Immature natural killer cell (primary cell): ENCODE results near the gene FOXF1. TPM values are rescaled to one million over a fixed set of nuclear protein-coding genes. Genes with fewer than 3 reads are reported as not detected.
A peak's percentile ranks its signal among the peaks of the same experiment; 100 is the strongest.

ENCODE experiments used
- DNase-seq, 3 donors: peaks; one replicate each; pipeline ENCODE4 v3.0.0; 2022; ENCODE audit warnings: mixed read lengths in 1 of 3
- H3K27ac Mint-ChIP-seq, 6 donors: one replicate each; pipeline ENCODE4 v1.8.0; 2020; ENCODE audit warnings: mixed read lengths in 6 of 6, mild to moderate bottlenecking in 5 of 6, inconsistent platforms in 4 of 6, moderate library complexity in 3 of 6
- H3K27me3 Mint-ChIP-seq, 3 donors: one replicate each; pipeline ENCODE4 v1.8.0; 2020 to 2021; ENCODE audit warnings: low read depth in 3 of 3, mild to moderate bottlenecking in 3 of 3, mixed read lengths in 3 of 3, moderate library complexity in 3 of 3, inconsistent platforms in 1 of 3
- H3K36me3 Mint-ChIP-seq, 3 donors: one replicate each; pipeline ENCODE4 v1.8.0; 2020; ENCODE audit warnings: mixed read lengths in 3 of 3, inconsistent platforms in 2 of 3, mild to moderate bottlenecking in 2 of 3
- H3K4me1 Mint-ChIP-seq, 2 donors: one replicate each; pipeline ENCODE4 v1.8.0; 2020; ENCODE audit warnings: inconsistent platforms in 2 of 2, mild to moderate bottlenecking in 2 of 2, mixed read lengths in 2 of 2, moderate library complexity in 1 of 2
- H3K4me3 Mint-ChIP-seq, 5 donors: one replicate each; pipeline ENCODE4 v1.8.0; 2020; ENCODE audit warnings: mild to moderate bottlenecking in 5 of 5, mixed read lengths in 5 of 5, inconsistent platforms in 3 of 5, moderate library complexity in 3 of 5
- H3K9me3 Mint-ChIP-seq, 6 donors: one replicate each; pipeline ENCODE4 v1.8.0; 2020; ENCODE audit warnings: mild to moderate bottlenecking in 6 of 6, mixed read lengths in 6 of 6, inconsistent platforms in 4 of 6, moderate library complexity in 3 of 6
- polyA plus RNA-seq, 3 donors: library from polyadenylated mRNA; unstranded; fragments of 300-500 nt; fragmentation: Illumina TruSeq; gene quantifications; one replicate each; pipeline ENCODE4 v1.2.3, GENCODE V29; 2021

Gene FOXF1
- polyA plus RNA-seq, 3 donors from 2014 or later: not detected

DNA sequence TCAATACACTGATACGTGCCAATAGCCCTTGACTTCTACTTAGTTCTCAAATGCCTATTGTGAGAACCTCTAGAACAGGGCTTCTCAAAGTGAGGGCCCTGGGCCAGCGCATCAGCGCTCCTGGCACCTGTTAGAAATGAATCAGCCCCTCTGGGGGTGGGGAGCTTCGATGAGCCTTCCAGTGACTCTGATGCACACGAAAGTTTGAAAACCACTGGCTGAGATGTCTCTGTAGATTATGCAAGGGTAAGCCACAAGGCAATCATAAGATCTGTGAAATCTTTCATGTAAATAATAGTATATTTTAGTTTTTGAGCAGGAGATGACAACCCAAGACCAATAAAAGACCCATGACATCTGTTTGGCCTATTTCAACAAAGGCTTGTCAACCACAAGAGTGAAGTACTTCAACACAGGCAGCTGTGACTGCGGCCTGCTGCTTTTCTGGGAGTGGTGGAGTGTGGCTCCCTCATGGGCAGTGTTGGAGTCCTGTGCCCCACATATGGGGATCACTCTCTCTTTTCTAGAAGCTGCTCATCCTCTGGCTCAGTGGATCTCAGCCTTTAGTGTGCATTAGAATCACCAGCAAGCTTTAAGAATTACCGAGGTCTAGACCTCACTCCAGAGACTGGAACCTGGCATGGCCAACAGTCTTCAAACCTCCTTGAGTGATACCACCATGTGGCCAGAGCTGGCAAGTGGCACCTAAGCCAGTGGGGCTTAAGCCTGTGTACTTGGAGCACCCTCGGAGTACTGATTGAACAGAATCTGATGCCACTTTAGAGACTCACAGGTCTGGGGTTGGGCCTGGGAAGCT is 39.0 kb downstream of the FOXF1 start:
- no peak overlapping the region for H3K27ac Mint-ChIP-seq
- peaks cover 14 to 26% of the 10 kb centered on the region in 2 donors for H3K4me1 Mint-ChIP-seq
- no peak for DNase-seq
- no peaks in the 10 kb centered on the region for H3K9me3 Mint-ChIP-seq
- no peak overlapping the region for H3K4me3 Mint-ChIP-seq
- H3K36me3 Mint-ChIP-seq: peaks cover 8 to 35% (median 14%) of the 10 kb centered on the region in 3 donors
- peaks cover 0 to 6% (median 5%) of the 10 kb centered on the region in 3 donors for H3K27me3 Mint-ChIP-seq

DNA sequence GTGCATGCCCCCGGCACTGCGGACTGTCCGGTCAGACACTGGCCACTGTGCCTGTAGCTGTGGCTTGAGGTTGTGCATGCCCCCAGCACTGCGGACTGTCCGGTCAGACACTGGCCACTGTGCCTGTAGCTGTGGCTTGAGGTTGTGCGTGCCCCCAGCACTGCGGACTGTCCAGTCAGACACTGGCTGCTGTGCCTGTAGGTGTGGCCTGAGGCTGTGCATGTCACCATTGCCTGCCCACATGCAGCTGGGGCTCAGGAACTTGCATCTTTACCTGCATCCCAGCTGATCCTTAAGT is 39.5 kb downstream of the FOXF1 start:
- Mint-ChIP-seq H3K4me3 (no peak overlapping the region), H3K4me1 (peaks cover 16 to 32% of the 10 kb centered on the region in 2 donors), H3K27ac (no peak overlapping the region), H3K36me3 (peaks cover 4 to 31% (median 11%) of the 10 kb centered on the region in 3 donors), H3K9me3 (no peaks in the 10 kb centered on the region), H3K27me3 (peaks cover 0 to 6% (median 5%) of the 10 kb centered on the region in 3 donors)
- DNase-seq: no peak

- no peak for DNase-seq
- Mint-ChIP-seq H3K4me3 (no peak overlapping the region), H3K36me3 (peaks cover under 1 to 27% (median 7%) of the 10 kb centered on the region in 3 donors), H3K9me3 (no peaks in the 10 kb centered on the region), H3K27me3 (peaks cover 4 to 10% (median 9%) of the 10 kb centered on the region in 3 donors), H3K27ac (no peak overlapping the region), H3K4me1 (peaks cover 20 to 36% of the 10 kb centered on the region in 2 donors)
Observed at GRCh38 chr16:86550281-86550680, 40.0 kb downstream of the FOXF1 start.

- peaks cover 0 to 8% (median 4%) of the 10 kb centered on the region in 3 donors for H3K36me3 Mint-ChIP-seq
- peak overlapping the region in 1 of 6 donors; percentile 94 for H3K27ac Mint-ChIP-seq
- H3K9me3 Mint-ChIP-seq: no peaks in the 10 kb centered on the region
Observed at GRCh38 chr16:86553356-86553755, 43.0 kb downstream of the FOXF1 start.

DNA sequence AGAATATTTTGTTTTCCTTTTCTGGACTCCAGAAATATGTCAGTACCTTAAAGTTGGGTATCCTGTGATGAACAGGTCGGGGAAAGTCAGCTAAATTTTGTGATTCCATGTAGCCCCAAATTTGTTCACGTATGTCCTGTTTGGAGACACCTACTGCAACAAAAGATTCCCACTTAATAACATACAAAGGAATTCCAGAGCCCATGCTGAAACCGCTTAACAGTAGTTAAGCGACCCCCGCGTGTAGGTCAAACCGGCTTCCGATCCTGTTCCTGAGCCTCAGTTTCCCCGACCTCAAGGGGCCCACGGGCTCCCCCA is 44.2 kb downstream of the FOXF1 start:
- Mint-ChIP-seq H3K4me3 (peak overlapping the region; percentile 87 to 96 (median 92)), H3K36me3 (peaks cover 0 to 8% (median 4%) of the 10 kb centered on the region in 3 donors), H3K4me1 (peaks cover 25 to 43% of the 10 kb centered on the region in 2 donors), H3K27me3 (peaks cover 4 to 12% (median 10%) of the 10 kb centered on the region in 3 donors), H3K27ac (peak overlapping the region; percentile 87 to 97 (median 92)), H3K9me3 (no peaks in the 10 kb centered on the region)
- no peak for DNase-seq

More at GRCh38 chr16:86553356-86553755, 43.0 kb downstream of the FOXF1 start:
- peaks cover 25 to 43% of the 10 kb centered on the region in 2 donors for H3K4me1 Mint-ChIP-seq
- H3K27me3 Mint-ChIP-seq: peaks cover 4 to 12% (median 10%) of the 10 kb centered on the region in 3 donors
- H3K4me3 Mint-ChIP-seq: peak overlapping the region in 3 of 5 donors; percentile 90 to 96 (median 95)
- DNase-seq: no peak

GRCh38 chr16:86554917-86555703 is 44.8 kb downstream of the FOXF1 start, which contains the start of gene MTHFSD:
TSS of gene MTHFSD (minus strand) at chr16:86555235. CDS start at chr16:86555184, 51 bp downstream.
- peaks cover 0 to 8% (median 4%) of the 10 kb centered on the region in 3 donors for H3K36me3 Mint-ChIP-seq
- H3K27ac Mint-ChIP-seq: peak within 1 kb of the TSS; percentile 87 to 97 (median 92)
- H3K27me3 Mint-ChIP-seq: peaks cover 4 to 12% (median 10%) of the 10 kb centered on the region in 3 donors
- H3K9me3 Mint-ChIP-seq: no peaks in the 10 kb centered on the region
- peaks cover 25 to 43% of the 10 kb centered on the region in 2 donors for H3K4me1 Mint-ChIP-seq
- H3K4me3 Mint-ChIP-seq: peak within 1 kb of the TSS; percentile 87 to 96 (median 92)
- DNase-seq: peak; percentile 96

DNA sequence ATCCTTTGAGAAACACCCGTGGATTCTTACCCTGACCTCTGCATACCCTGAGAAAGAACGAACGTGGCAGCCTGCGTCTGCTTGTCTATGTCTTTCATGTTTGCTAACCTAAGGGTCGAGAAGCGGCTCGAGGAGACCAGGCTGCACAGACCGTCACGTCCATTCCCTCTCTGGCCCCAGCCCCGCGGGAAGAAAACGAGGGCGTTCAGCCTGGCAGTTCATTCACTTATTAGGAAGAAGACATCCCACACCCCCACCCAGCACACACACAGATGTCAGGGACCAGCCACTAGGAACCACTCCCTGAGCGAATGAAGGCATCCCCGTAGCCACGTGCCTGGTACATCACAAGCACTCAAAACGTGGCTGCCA is 45.4 kb downstream of the FOXF1 start:
- peak overlapping the region; percentile 87 to 96 (median 92) for H3K4me3 Mint-ChIP-seq
- peaks cover 0 to 6% (median 4%) of the 10 kb centered on the region in 3 donors for H3K36me3 Mint-ChIP-seq
- no peaks in the 10 kb centered on the region for H3K9me3 Mint-ChIP-seq

GRCh38 chr16:86556576-86556975 is 46.2 kb downstream of the FOXF1 start:
- H3K4me1 Mint-ChIP-seq: peaks cover 25 to 37% of the 10 kb centered on the region in 2 donors
- H3K27ac Mint-ChIP-seq: peak overlapping the region in 2 of 6 donors; percentile 26 to 28
- no peaks in the 10 kb centered on the region for H3K36me3 Mint-ChIP-seq
- no peak for DNase-seq
- H3K9me3 Mint-ChIP-seq: no peaks in the 10 kb centered on the region
- H3K27me3 Mint-ChIP-seq: peaks cover 6 to 15% (median 10%) of the 10 kb centered on the region in 3 donors
- peak overlapping the region in 4 of 5 donors; percentile 87 to 96 (median 91) for H3K4me3 Mint-ChIP-seq

More for the DNA sequence above, 45.4 kb downstream of the FOXF1 start:
- Mint-ChIP-seq H3K27me3 (peaks cover 6 to 15% (median 10%) of the 10 kb centered on the region in 3 donors), H3K4me1 (peaks cover 25 to 43% of the 10 kb centered on the region in 2 donors), H3K27ac (peak overlapping the region; percentile 87 to 97 (median 92))
- no peak for DNase-seq

DNA sequence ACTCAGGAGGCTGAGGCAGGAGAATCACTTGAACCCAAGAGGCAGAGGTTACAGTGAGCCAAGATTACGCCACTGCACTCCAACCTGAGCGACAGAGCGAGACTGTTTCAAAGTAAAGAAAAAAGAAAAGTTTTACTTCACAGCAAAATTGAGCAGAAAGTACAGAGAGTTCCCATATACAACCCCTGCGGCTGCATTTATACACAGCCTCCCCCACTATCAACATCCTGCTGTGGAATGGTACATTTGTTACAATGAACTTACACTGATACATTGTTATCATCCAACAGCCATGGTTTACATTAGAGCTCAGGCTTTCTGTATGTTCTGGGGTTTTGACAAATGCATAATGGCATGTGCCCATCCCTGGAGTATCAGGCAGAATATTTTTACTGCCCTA is 47.3 kb downstream of the FOXF1 start:
- peaks cover 6 to 17% (median 11%) of the 10 kb centered on the region in 3 donors for H3K27me3 Mint-ChIP-seq
- no peak overlapping the region for H3K4me3 Mint-ChIP-seq
- peaks cover 22 to 30% of the 10 kb centered on the region in 2 donors for H3K4me1 Mint-ChIP-seq
- H3K36me3 Mint-ChIP-seq: no peaks in the 10 kb centered on the region
- DNase-seq: no peak
- no peaks in the 10 kb centered on the region for H3K9me3 Mint-ChIP-seq
- H3K27ac Mint-ChIP-seq: no peak overlapping the region

GRCh38 chr16:86558355-86559193 is 48.2 kb downstream of the FOXF1 start:
- Mint-ChIP-seq H3K9me3 (no peaks in the 10 kb centered on the region), H3K27me3 (peaks cover 6 to 17% (median 12%) of the 10 kb centered on the region in 3 donors), H3K27ac (no peak overlapping the region), H3K4me3 (no peak overlapping the region), H3K36me3 (no peaks in the 10 kb centered on the region), H3K4me1 (peaks cover 18 to 26% of the 10 kb centered on the region in 2 donors)
- no peak for DNase-seq

GRCh38 chr16:86559802-86560305 is 49.5 kb downstream of the FOXF1 start:
- DNase-seq: no peak
- Mint-ChIP-seq H3K36me3 (no peaks in the 10 kb centered on the region), H3K9me3 (no peaks in the 10 kb centered on the region), H3K27ac (no peak overlapping the region), H3K4me1 (peaks cover 16 to 26% of the 10 kb centered on the region in 2 donors), H3K27me3 (peaks cover 12 to 19% (median 14%) of the 10 kb centered on the region in 3 donors), H3K4me3 (no peak overlapping the region)

DNA sequence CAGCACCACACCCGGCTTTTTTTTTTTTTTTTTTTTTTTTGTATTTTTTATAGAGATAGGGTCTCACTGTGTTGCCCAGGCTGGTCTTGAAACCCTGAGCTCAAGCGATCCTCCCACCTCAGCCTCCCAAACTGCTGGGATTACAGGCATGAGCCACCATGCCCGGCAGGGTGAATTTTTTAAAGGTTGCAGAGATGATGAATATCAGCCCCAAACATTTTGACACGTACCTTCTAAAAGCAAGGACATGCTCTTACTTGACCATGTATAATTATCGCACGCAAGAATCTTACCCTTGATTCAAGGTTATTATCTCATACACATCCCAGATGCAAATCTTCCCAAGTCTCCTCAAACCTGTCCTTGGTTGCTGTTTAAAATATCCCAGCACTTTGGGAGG is 52.0 kb downstream of the FOXF1 start:
- no peaks in the 10 kb centered on the region for H3K36me3 Mint-ChIP-seq
- peaks cover 7 to 15% of the 10 kb centered on the region in 2 donors for H3K4me1 Mint-ChIP-seq
- H3K27ac Mint-ChIP-seq: no peak overlapping the region
- peaks cover 13 to 23% (median 21%) of the 10 kb centered on the region in 3 donors for H3K27me3 Mint-ChIP-seq
- no peaks in the 10 kb centered on the region for H3K9me3 Mint-ChIP-seq
- H3K4me3 Mint-ChIP-seq: no peak overlapping the region
- DNase-seq: no peak
